ENCODE results near the gene POU2AF1.

- TF ChIP-seq CTCF (IDR thresholded peaks at IDR 0.05) (no peak), POLR2A (IDR thresholded peaks at IDR 0.05) (no peak)
Observed at GRCh38 chr11:111309215-111309915, 69.7 kb downstream of the POU2AF1 start.

All from breast epithelium (tissue), 3 donors.